Fibroblast of villous mesenchyme (primary cell): Measurements from ENCODE around the gene ERVMER34-1. TPM values are rescaled to one million over a fixed set of nuclear protein-coding genes. Genes with fewer than 3 reads are reported as not detected.

Experiments used
- DNase-seq: peaks from one replicate; pipeline ENCODE4 v3.0.0-alpha.2; 2010; ENCODE audit warnings: low read depth
- H3K4me3 ChIP-seq: 2 replicates; pipeline ENCODE4 v1.5.1; 2011; ENCODE audit warnings: low read depth, mild to moderate bottlenecking, low read length
- CTCF ChIP-seq: IDR thresholded peaks from 2 replicates; pipeline ENCODE4 v1.5.1; 2012; ENCODE audit warnings: low read depth, mild to moderate bottlenecking, low read length; ENCODE audit not compliant: insufficient read depth
- total RNA-seq: library from RNA; depleted of rRNA; stranded (reverse); fragments of >200 nt; gene quantifications from 2 replicates; pipeline ENCODE4 v1.2.3, GENCODE V29; 2012

Gene ERVMER34-1
- total RNA-seq, 1 donor, result under 0.01 TPM

DNA sequence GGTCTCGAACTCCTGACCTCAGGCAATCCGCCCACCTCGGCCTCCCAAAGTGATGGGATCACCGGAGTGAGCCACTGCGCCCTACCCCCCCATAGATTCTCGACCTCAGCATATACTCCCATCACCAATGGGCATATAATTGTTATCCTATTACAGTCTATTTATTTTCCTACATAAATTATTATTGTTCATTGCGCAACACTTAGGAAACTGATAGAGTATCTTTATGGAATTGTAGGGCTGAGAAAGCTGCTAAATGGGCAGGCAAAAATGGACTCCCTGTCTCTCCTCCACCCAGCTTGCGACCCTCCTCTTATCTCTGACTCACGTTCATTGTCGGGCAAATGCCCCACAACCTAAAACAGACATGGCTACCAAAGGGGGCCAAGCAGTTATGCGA, 1.0 kb downstream of the ERVMER34-1 start:
- no peak for TF ChIP-seq CTCF
- DNase-seq, result no peak

DNA sequence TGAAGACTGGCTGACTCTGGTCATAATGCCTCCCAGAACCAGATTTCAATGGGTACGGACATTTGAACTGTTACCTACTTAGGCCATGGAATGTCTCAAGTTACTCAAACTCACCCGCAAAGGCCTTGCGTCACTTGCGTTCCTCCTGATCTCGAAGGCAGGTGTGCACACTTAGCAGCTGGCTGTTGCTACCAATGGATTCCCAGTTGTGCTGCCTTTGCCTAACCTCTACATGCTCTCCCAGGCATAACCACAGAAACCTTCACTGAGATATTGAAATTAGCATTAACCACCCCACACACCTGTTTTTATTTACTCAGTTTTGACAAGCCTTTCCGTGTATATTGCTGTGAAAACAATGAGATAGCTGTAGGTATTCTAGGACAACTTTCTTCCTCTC, 2.8 kb downstream of the ERVMER34-1 start:
- no peak for TF ChIP-seq CTCF
- H3K4me3 ChIP-seq, result no peak overlapping the region
- DNase-seq, result no peak

More for the DNA sequence above, 1.0 kb downstream of the ERVMER34-1 start:
- no peak overlapping the region for H3K4me3 ChIP-seq

GRCh38 chr4:52744588-52744987, 6.6 kb downstream of the ERVMER34-1 start:
- TF ChIP-seq CTCF, result no peak
- no peak for DNase-seq

GRCh38 chr4:52743444-52744019, 7.7 kb downstream of the ERVMER34-1 start:
- DNase-seq, result no peak
- no peak for TF ChIP-seq CTCF

More at GRCh38 chr4:52744588-52744987, 6.6 kb downstream of the ERVMER34-1 start:
- H3K4me3 ChIP-seq, result no peak overlapping the region

GRCh38 chr4:52729586-52729985, 21.6 kb downstream of the ERVMER34-1 start:
- DNase-seq, result no peak
- H3K4me3 ChIP-seq, result no peak overlapping the region
- TF ChIP-seq CTCF, result no peak

More at GRCh38 chr4:52743444-52744019, 7.7 kb downstream of the ERVMER34-1 start:
- no peak overlapping the region for H3K4me3 ChIP-seq

- peak; percentile 87 for DNase-seq
- no peak overlapping the region for H3K4me3 ChIP-seq
- TF ChIP-seq CTCF, result no peak
These were observed 22.5 kb downstream of the ERVMER34-1 start for GRCh38 chr4:52728691-52729240.
